ENCODE measurements around the gene EEA1. TPM values are rescaled to one million over a fixed set of nuclear protein-coding genes. Genes with fewer than 3 reads are reported as not detected.

The EEA1 gene
- total RNA-seq, 1 experiment from 2014 or later, result 14.9 TPM

DNA sequence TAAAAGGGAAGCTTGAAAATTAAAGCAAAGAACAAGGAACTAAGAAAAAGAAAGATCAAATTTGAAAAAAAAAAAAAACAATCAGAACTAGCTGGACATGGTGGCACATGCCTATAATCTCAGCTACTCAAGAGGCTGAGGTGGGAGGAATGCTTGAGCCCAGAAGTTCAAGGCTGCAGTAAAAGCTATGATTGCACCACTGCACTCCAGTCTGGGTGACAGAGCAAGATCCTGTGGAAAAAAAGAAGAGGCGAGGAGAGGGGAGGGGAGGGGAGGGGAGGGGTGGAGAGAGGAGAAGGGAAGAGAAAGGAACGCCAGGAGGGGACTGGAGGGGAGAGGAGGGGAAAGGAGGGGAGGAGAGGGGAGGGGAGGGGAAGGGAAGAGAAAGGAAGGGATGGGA, 43.0 kb downstream of the EEA1 start:
- no peak overlapping the region for H3K14ac ChIP-seq (ENCODE audit: insufficient read depth, low read length)
- H4K20me1 ChIP-seq (ENCODE audit: control insufficient read depth, insufficient read depth, insufficient read length), result no peaks in the 10 kb centered on the region
- TF ChIP-seq, protein P1, sequence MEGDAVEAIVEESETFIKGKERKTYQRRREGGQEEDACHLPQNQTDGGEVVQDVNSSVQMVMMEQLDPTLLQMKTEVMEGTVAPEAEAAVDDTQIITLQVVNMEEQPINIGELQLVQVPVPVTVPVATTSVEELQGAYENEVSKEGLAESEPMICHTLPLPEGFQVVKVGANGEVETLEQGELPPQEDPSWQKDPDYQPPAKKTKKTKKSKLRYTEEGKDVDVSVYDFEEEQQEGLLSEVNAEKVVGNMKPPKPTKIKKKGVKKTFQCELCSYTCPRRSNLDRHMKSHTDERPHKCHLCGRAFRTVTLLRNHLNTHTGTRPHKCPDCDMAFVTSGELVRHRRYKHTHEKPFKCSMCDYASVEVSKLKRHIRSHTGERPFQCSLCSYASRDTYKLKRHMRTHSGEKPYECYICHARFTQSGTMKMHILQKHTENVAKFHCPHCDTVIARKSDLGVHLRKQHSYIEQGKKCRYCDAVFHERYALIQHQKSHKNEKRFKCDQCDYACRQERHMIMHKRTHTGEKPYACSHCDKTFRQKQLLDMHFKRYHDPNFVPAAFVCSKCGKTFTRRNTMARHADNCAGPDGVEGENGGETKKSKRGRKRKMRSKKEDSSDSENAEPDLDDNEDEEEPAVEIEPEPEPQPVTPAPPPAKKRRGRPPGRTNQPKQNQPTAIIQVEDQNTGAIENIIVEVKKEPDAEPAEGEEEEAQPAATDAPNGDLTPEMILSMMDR (conservative IDR thresholded peaks at IDR 0.05), result no peak
- H3K9me3 Mint-ChIP-seq, result no peaks in the 10 kb centered on the region; a peak in 1 of 5 replicates
- H3K27ac ChIP-seq (ENCODE audit: insufficient read length, low read depth, low read length), result no peak overlapping the region
- H3K27me3 Mint-ChIP-seq (ENCODE audit: low read depth), result no peaks in the 10 kb centered on the region
- H2BK12ac ChIP-seq (ENCODE audit: insufficient read length, low read depth, low read length), result no peak overlapping the region
- no peaks in the 10 kb centered on the region for H3K27me3 ChIP-seq (ENCODE audit: insufficient read depth, low read length)
- no peaks in the 10 kb centered on the region for H3K4me1 ChIP-seq (ENCODE audit: insufficient read depth, low read length)
- H3K9me3 ChIP-seq (ENCODE audit: control insufficient read depth, low read depth, low read length), result no peaks in the 10 kb centered on the region
- H3K79me2 ChIP-seq (ENCODE audit: insufficient read depth, low read length), result no peaks in the 10 kb centered on the region
- H3K23me2 ChIP-seq (ENCODE audit: insufficient read length, low read depth, low read length, poor library complexity, severe bottlenecking), result no peaks in the 10 kb centered on the region
- H2AK5ac ChIP-seq (ENCODE audit: insufficient read length, low read length), result no peak overlapping the region
- H3K4ac ChIP-seq (ENCODE audit: low read depth, low read length), result no peak overlapping the region
- peaks cover 0 to 2% of the 10 kb centered on the region in 2 experiments; a peak in 1 of 4 replicates for H3K4me1 Mint-ChIP-seq
- no peak overlapping the region for H3K9ac ChIP-seq (ENCODE audit: extremely low read depth, insufficient read length, low read length)
- no peak overlapping the region for H2BK15ac ChIP-seq (ENCODE audit: low read depth, low read length)
- H2BK20ac ChIP-seq (ENCODE audit: low read depth, low read length, poor library complexity, severe bottlenecking), result no peak overlapping the region
- H3K23ac ChIP-seq (ENCODE audit: insufficient read length, low read depth, low read length), result no peak overlapping the region
- no peak overlapping the region for H3K56ac ChIP-seq (ENCODE audit: insufficient read length, low read depth, low read length)
- no peak overlapping the region for H4K5ac ChIP-seq (ENCODE audit: insufficient read length, low read depth, low read length)
- H4K91ac ChIP-seq (ENCODE audit: insufficient read length, low read depth, low read length), result no peak overlapping the region
- H3K27ac Mint-ChIP-seq, result peak overlapping the region in 1 of 3 experiments; percentile 90; a peak in 1 of 7 replicates
- H2BK5ac ChIP-seq (ENCODE audit: insufficient read length, low read length), result no peak overlapping the region
- H3K4me3 Mint-ChIP-seq, result no peak overlapping the region
- no peak overlapping the region for H2BK120ac ChIP-seq (ENCODE audit: low read depth, low read length, poor library complexity, severe bottlenecking)
- H3T11ph ChIP-seq (ENCODE audit: low read length), result no peak overlapping the region
- H2AFZ ChIP-seq (ENCODE audit: low read length), result no peak overlapping the region
- no peaks in the 10 kb centered on the region for H3K79me1 ChIP-seq (ENCODE audit: insufficient read depth, low read depth, low read length, poor library complexity, severe bottlenecking)
- peaks cover 0 to 24% (median 21%) of the 10 kb centered on the region in 3 experiments for H3K36me3 Mint-ChIP-seq (ENCODE audit: insufficient read depth in 1 of 3, low read depth in 3 of 3)
- peak; percentile 33 for DNase-seq
- WGBS (ENCODE audit: extremely low coverage, insufficient read length, low lambda C conversion rate), result no CpG with 5 or more reads among the region's 2 CpGs
- no peak overlapping the region for H4K8ac ChIP-seq (replicated peaks; ENCODE audit: insufficient read length, low read depth, low read length)
- H3K4me2 ChIP-seq (ENCODE audit: insufficient read depth, insufficient read length, low read length), result no peak overlapping the region
- H3K18ac ChIP-seq (ENCODE audit: insufficient read length, low read depth, low read length), result no peak overlapping the region

Measured in H9 (cell line).